Hepatocyte (in vitro differentiated cells): ENCODE results near the gene LRSAM1. TPM values are rescaled to one million over a fixed set of nuclear protein-coding genes. Genes with fewer than 3 reads are reported as not detected.

Source experiments
- DNase-seq: peaks from one replicate; pipeline ENCODE4 v3.0.0-alpha.2; 2016; ENCODE audit warnings: low spot score
- H2AFZ ChIP-seq: fragments of 200-600 bp; sonication (generic); 2 replicates; pipeline ENCODE4 v1.6.0; 2016; ENCODE audit warnings: antibody characterized with exemption, mild to moderate bottlenecking
- H3K27ac ChIP-seq: fragments of 200-600 bp; sonication (generic); 2 replicates; pipeline ENCODE4 v1.5.1; 2016; ENCODE audit warnings: mild to moderate bottlenecking
- H3K27me3 ChIP-seq: fragments of 200-600 bp; sonication (generic); 2 replicates; pipeline ENCODE4 v1.6.1; 2016
- H3K36me3 ChIP-seq: fragments of 200-600 bp; sonication (generic); replicated peaks from 2 replicates; pipeline ENCODE4 v1.5.1; 2016; ENCODE audit warnings: low read depth; ENCODE audit not compliant: insufficient read depth
- H3K4me1 ChIP-seq: fragments of 200-600 bp; sonication (generic); 2 replicates; pipeline ENCODE4 v1.5.1; 2016; ENCODE audit warnings: mild to moderate bottlenecking, moderate library complexity; ENCODE audit not compliant: insufficient read depth
- H3K4me2 ChIP-seq: fragments of 200-600 bp; sonication (generic); 2 replicates; pipeline ENCODE4 v1.6.0; 2016
- H3K4me3 ChIP-seq: fragments of 200-600 bp; sonication (generic); 2 replicates; pipeline ENCODE4 v1.5.1; 2016; ENCODE audit warnings: mild to moderate bottlenecking
- H3K79me2 ChIP-seq: fragments of 200-600 bp; sonication (generic); 2 replicates; pipeline ENCODE4 v1.6.0; 2017; ENCODE audit warnings: mild to moderate bottlenecking
- H3K9me2 ChIP-seq: fragments of 200-600 bp; sonication (generic); replicated peaks from 2 replicates; pipeline ENCODE4 v1.6.0; 2017; ENCODE audit warnings: mild to moderate bottlenecking; ENCODE audit not compliant: insufficient read depth
- H3K9me3 ChIP-seq: fragments of 200-600 bp; sonication (generic); 2 replicates; pipeline ENCODE4 v1.5.1; 2016; ENCODE audit warnings: low read depth, mild to moderate bottlenecking
- H4K20me1 ChIP-seq: fragments of 200-600 bp; sonication (generic); 2 replicates; pipeline ENCODE4 v1.6.0; 2016; ENCODE audit warnings: mild to moderate bottlenecking; ENCODE audit not compliant: insufficient read depth, poor library complexity, severe bottlenecking
- CTCF ChIP-seq: fragments of 200-600 bp; sonication (generic); IDR thresholded peaks from 2 replicates; pipeline ENCODE4 v1.5.1; 2016; ENCODE audit warnings: antibody characterized with exemption, mild to moderate bottlenecking; ENCODE audit not compliant: poor library complexity
- EZH2 ChIP-seq: fragments of 200-600 bp; sonication (generic); IDR thresholded peaks from 2 replicates; pipeline ENCODE4 v1.6.1; 2016; ENCODE audit warnings: antibody characterized with exemption, mild to moderate bottlenecking, borderline replicate concordance
- EZH2phosphoT487 ChIP-seq: fragments of 200-600 bp; sonication (generic); IDR thresholded peaks from one replicate; pipeline ENCODE4 v1.6.1; 2018; ENCODE audit warnings: antibody characterized with exemption, mild to moderate bottlenecking, low read depth, moderate library complexity; ENCODE audit not compliant: unreplicated experiment, severe bottlenecking
- WGBS: methylation state at CpG from one replicate; pipeline ENCODE4 v1.1.6; 2016; ENCODE audit warnings: low lambda C conversion rate; ENCODE audit errors: missing lambda C conversion rate; 5-methylcytosine and 5-hydroxymethylcytosine counted together
- polyA plus RNA-seq: library from polyadenylated mRNA; unstranded; fragments of >200 nt; fragmentation: Nextera tagmentation; extraction: Ambion mirVana; gene quantifications from 2 replicates; pipeline ENCODE4 v1.2.1, GENCODE V29; 2016
- total RNA-seq: library from RNA; depleted of rRNA; stranded (reverse); fragments of >200 nt; gene quantifications from 2 replicates; pipeline ENCODE4 v1.2.3, GENCODE V29; 2014

LRSAM1 gene
- total and polyA plus RNA-seq, 2 experiments from 2014 or later, result 10.7 to 19.4 TPM

GRCh38 chr9:127521919-127522304, 70.6 kb downstream of the LRSAM1 start:
- Histone ChIP-seq H3K4me2 (no peak overlapping the region), H3K27me3 (no peaks in the 10 kb centered on the region), H3K79me2 (no peaks in the 10 kb centered on the region), H3K36me3 (peaks cover 6% of the 10 kb centered on the region), H3K9me2 (no peaks in the 10 kb centered on the region), H4K20me1 (no peaks in the 10 kb centered on the region), H3K9me3 (peaks cover 3% of the 10 kb centered on the region), H2AFZ (no peak overlapping the region), H3K27ac (peak overlapping the region; percentile 82), H3K4me1 (peaks cover 14% of the 10 kb centered on the region), H3K4me3 (no peak overlapping the region)
- DNase-seq, result no peak
- TF ChIP-seq EZH2 (no peak), CTCF (no peak), EZH2phosphoT487 (no peak)
- 81% methylated on average over 5 of the region's 5 CpGs for WGBS

- Histone ChIP-seq H3K36me3 (peaks cover 6% of the 10 kb centered on the region), H3K27me3 (no peaks in the 10 kb centered on the region), H3K27ac (peak overlapping the region; percentile 82), H3K4me2 (no peak overlapping the region), H2AFZ (no peak overlapping the region), H3K79me2 (no peaks in the 10 kb centered on the region), H3K4me1 (peaks cover 14% of the 10 kb centered on the region), H4K20me1 (no peaks in the 10 kb centered on the region), H3K9me2 (no peaks in the 10 kb centered on the region), H3K9me3 (peaks cover 3% of the 10 kb centered on the region), H3K4me3 (no peak overlapping the region)
- no peak for DNase-seq
- 93% methylated on average over 2 of the region's 2 CpGs for WGBS
- no peak for TF ChIP-seq EZH2
- no peak for TF ChIP-seq CTCF
- no peak for TF ChIP-seq EZH2phosphoT487
These were observed 71.4 kb downstream of the LRSAM1 start for GRCh38 chr9:127522727-127523126.

GRCh38 chr9:127523312-127523851, 72.1 kb downstream of the LRSAM1 start:
- Histone ChIP-seq H4K20me1 (no peaks in the 10 kb centered on the region), H3K4me3 (no peak overlapping the region), H3K27me3 (no peaks in the 10 kb centered on the region), H2AFZ (no peak overlapping the region), H3K9me3 (peaks cover 3% of the 10 kb centered on the region), H3K27ac (no peak overlapping the region), H3K36me3 (peaks cover 6% of the 10 kb centered on the region), H3K9me2 (no peaks in the 10 kb centered on the region), H3K79me2 (no peaks in the 10 kb centered on the region), H3K4me1 (peaks cover 14% of the 10 kb centered on the region), H3K4me2 (no peak overlapping the region)
- DNase-seq, result no peak
- no peak for TF ChIP-seq EZH2
- no peak for TF ChIP-seq EZH2phosphoT487
- peak; percentile 34 for TF ChIP-seq CTCF
- 94% methylated on average over 9 of the region's 9 CpGs for WGBS
